HL-60 (cell line): Measurements from ENCODE around the gene HHIPL2.

Experiments
- CTCF ChIP-seq: IDR thresholded peaks from one replicate; pipeline ENCODE4 v1.5.1; 2011; ENCODE audit warnings: low read length, control low read depth, inconsistent platforms; ENCODE audit not compliant: insufficient read depth
- POLR2AphosphoS5 ChIP-seq: IDR thresholded peaks from 2 replicates; pipeline ENCODE4 v1.6.1; 2012; ENCODE audit warnings: low read depth
- SPI1 ChIP-seq: IDR thresholded peaks from 2 replicates; pipeline ENCODE4 v1.6.1; 2012; ENCODE audit warnings: low read depth, mild to moderate bottlenecking, borderline replicate concordance

- TF ChIP-seq CTCF (no peak), SPI1 (no peak), POLR2AphosphoS5 (no peak)
These were observed 18.7 kb downstream of the HHIPL2 start for GRCh38 chr1:222529181-222529580.
